BLaER1 treated with 17β-estradiol and CSF1 and Interleukin-3, amounts not matched to agents 10 nM and 100 nM (cell line): Measurements from ENCODE around the gene N4BP2L2.

Source experiments
- H3K27ac ChIP-seq, 11 experiments: shearing (Covaris generic); formaldehyde crosslinking; 2 replicates each; pipeline ENCODE4 v1.8.1; 2022
- H3K27me3 ChIP-seq, 11 experiments: shearing (Covaris generic); formaldehyde crosslinking; 2 replicates each; pipeline ENCODE4 v1.8.1; 2022
- H3K36me3 ChIP-seq, 11 experiments: shearing (Covaris generic); formaldehyde crosslinking; 2 replicates each; pipeline ENCODE4 v1.8.1; 2022
- H3K4me1 ChIP-seq, 10 experiments: shearing (Covaris generic); formaldehyde crosslinking; 2 replicates each; pipeline ENCODE4 v1.8.1; 2022
- H3K4me2 ChIP-seq, 11 experiments: shearing (Covaris generic); formaldehyde crosslinking; 2 replicates each; pipeline ENCODE4 v1.8.1; 2022
- H3K4me3 ChIP-seq, 10 experiments: shearing (Covaris generic); formaldehyde crosslinking; 2 replicates each; pipeline ENCODE4 v1.8.1; 2022
- H3K9ac ChIP-seq, 11 experiments: shearing (Covaris generic); formaldehyde crosslinking; 2 replicates each; pipeline ENCODE4 v1.8.1; 2022
- H3K9me3 ChIP-seq, 11 experiments: shearing (Covaris generic); formaldehyde crosslinking; replicated peaks in 1 of 11; 2 replicates each; pipeline ENCODE4 v1.8.1; 2022
- H4K20me1 ChIP-seq, 11 experiments: shearing (Covaris generic); formaldehyde crosslinking; 2 replicates each; pipeline ENCODE4 v1.8.1; 2022
- Cebpa-rat ChIP-seq, 11 experiments: shearing (Covaris generic); IDR thresholded peaks; 2 replicates each; pipeline ENCODE4 v1.8.1; 2022

Gene N4BP2L2

DNA sequence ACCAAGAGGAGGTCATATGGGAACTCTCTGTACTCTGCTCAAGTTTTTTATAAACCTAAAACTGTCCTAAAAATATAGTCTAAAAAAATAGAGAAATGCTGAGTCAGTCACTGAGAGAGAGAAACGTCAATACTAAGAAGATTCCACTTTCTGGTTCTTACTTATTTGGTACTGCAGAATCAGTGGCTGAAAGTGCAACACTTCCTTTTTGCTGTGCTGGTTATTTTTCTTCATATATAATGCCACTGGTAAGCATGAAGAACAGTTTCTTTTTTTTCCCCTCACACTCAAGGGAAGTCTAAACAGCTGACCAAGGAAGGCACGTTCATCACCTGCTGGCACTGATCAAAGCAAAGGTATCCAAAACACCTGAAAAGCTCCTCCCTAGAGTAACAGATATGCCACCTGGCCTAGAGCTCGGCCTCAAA lies 66.4 kb downstream of the N4BP2L2 start:
- H3K4me1 ChIP-seq, result peaks cover 0 to 25% (median 4%) of the 10 kb centered on the region in 10 experiments; a peak in 10 of 20 replicates
- no peak for TF ChIP-seq Cebpa-rat (IDR thresholded peaks at IDR 0.05)
- H4K20me1 ChIP-seq, result no peaks in the 10 kb centered on the region
- H3K4me3 ChIP-seq, result no peak overlapping the region
- H3K36me3 ChIP-seq, result 0 out of 22 replicates have a peak, but pooled peaks cover 0 to 5% (median 0%) of the 10 kb centered on the region in 11 experiments
- H3K27ac ChIP-seq, result peak overlapping the region in 4 of 11 experiments; percentile 12 to 35 (median 19); a peak in 4 of 22 replicates
- H3K27me3 ChIP-seq, result no peaks in the 10 kb centered on the region
- peak overlapping the region in 3 of 11 experiments; percentile 6 to 48 (median 10); a peak in 1 of 22 replicates for H3K9ac ChIP-seq
- H3K4me2 ChIP-seq, result peak overlapping the region in 5 of 11 experiments; percentile 27 to 89 (median 74); a peak in 8 of 22 replicates
- no peaks in the 10 kb centered on the region for H3K9me3 ChIP-seq

GRCh38 chr13:32471187-32471922 lies 67.2 kb downstream of the N4BP2L2 start:
- Histone ChIP-seq H3K9me3 (no peaks in the 10 kb centered on the region), H3K36me3 (0 out of 22 replicates have a peak, but pooled peaks cover 0 to 5% (median 0%) of the 10 kb centered on the region in 11 experiments), H3K27ac (peak overlapping the region in 3 of 11 experiments; percentile 12 to 35 (median 23); a peak in 2 of 22 replicates), H3K4me2 (peak overlapping the region in 4 of 11 experiments; percentile 34 to 89 (median 81); a peak in 7 of 22 replicates), H3K27me3 (no peaks in the 10 kb centered on the region), H3K4me3 (no peak overlapping the region), H3K4me1 (peaks cover 0 to 25% (median 4%) of the 10 kb centered on the region in 10 experiments; a peak in 10 of 20 replicates), H3K9ac (peak overlapping the region in 2 of 11 experiments; percentile 7 to 10; a peak in 2 of 22 replicates), H4K20me1 (no peaks in the 10 kb centered on the region)
- no peak for TF ChIP-seq Cebpa-rat (IDR thresholded peaks at IDR 0.05)

DNA sequence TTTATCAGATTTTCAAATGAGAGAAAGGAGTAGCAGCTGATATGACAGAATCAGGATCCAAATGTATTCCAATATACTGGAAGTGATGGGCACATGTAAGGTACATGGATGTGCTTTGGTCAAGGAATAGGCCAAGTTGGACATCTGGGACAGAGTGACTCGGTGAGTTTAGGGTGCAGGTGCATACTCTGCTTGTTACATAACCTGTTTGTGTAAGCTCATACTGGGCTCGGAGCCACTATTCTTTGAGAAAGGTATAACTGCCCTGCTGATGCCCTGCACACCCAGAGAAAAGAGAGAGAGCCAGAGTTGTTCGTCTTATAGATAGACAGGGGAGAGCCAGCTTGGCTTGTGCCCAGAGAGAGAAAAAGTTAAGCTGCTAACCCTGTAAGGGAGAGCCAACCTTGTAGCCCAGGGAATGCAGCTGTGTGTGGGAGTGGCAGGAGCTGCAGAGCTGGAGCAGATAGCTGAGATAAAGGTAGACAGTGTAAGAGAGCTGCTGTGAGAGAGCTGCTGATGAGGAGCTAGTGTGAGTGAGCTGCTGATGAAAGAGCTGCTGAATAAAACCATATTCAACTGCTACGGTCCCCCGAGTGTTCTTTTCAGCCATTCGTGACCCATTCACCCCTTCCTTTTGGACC lies 70.0 kb downstream of the N4BP2L2 start:
- Histone ChIP-seq H3K27ac (no peak overlapping the region), H3K36me3 (0 out of 22 replicates have a peak, but pooled peaks cover 0 to 5% (median 0%) of the 10 kb centered on the region in 11 experiments), H3K4me3 (no peak overlapping the region), H3K4me1 (peaks cover 0 to 25% (median 4%) of the 10 kb centered on the region in 10 experiments; a peak in 10 of 20 replicates), H3K4me2 (no peak overlapping the region), H3K9me3 (peaks cover 0 to under 1% (median 0%) of the 10 kb centered on the region in 11 experiments; a peak in 3 of 22 replicates), H4K20me1 (no peaks in the 10 kb centered on the region), H3K27me3 (no peaks in the 10 kb centered on the region), H3K9ac (no peak overlapping the region)
- no peak for TF ChIP-seq Cebpa-rat (IDR thresholded peaks at IDR 0.05)

DNA sequence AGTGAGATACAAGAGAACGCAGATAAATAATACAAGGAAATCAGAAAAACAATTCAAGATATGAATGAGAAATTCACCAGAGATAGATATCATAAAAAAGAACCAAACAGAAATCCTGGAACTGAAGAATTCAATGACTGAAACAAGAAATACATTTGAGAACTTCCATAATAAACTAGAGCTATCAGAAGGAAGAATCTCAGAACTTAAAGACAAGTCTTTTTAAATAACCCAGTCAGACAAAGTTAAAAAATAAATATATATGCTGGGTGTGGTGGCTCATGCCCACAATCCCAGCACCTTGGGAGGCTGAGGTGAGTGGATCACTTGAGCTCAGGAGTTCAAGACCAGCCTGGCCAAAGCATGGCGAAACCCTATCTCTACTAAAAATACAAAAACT lies 82.0 kb downstream of the N4BP2L2 start:
- H3K4me3 ChIP-seq, result peak overlapping the region in 1 of 10 experiments; percentile 3; a peak in 1 of 20 replicates
- H3K27me3 ChIP-seq, result no peaks in the 10 kb centered on the region
- peaks cover 50 to 71% (median 59%) of the 10 kb centered on the region in 11 experiments for H3K9me3 ChIP-seq
- H3K4me1 ChIP-seq, result peaks cover 0 to 15% (median 0%) of the 10 kb centered on the region in 10 experiments; a peak in 6 of 20 replicates
- H3K9ac ChIP-seq, result no peak overlapping the region
- no peak for TF ChIP-seq Cebpa-rat (IDR thresholded peaks at IDR 0.05)
- H3K4me2 ChIP-seq, result no peak overlapping the region
- H3K36me3 ChIP-seq, result peaks cover 15 to 52% (median 34%) of the 10 kb centered on the region in 11 experiments; a peak in 19 of 22 replicates
- no peak overlapping the region for H3K27ac ChIP-seq
- no peaks in the 10 kb centered on the region for H4K20me1 ChIP-seq

DNA sequence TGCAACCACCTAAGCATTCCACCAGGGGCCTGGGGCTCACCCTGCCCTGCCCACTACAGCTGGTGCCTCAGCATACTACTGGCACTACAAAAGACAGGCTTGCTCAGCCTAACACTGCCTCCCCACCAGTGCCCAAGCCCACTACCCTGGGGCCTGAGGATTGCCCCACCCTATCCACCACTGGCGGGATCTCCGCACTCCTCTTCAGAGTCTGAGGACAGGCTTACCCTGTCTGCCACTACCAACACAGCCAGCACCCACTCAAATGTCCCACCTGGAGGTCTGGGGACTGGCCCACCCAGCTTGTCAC lies 83.0 kb downstream of the N4BP2L2 start:
- H3K9me3 ChIP-seq, result peaks cover 50 to 71% (median 61%) of the 10 kb centered on the region in 11 experiments
- TF ChIP-seq Cebpa-rat (IDR thresholded peaks at IDR 0.05), result no peak
- H3K27me3 ChIP-seq, result no peaks in the 10 kb centered on the region
- H3K9ac ChIP-seq, result no peak overlapping the region
- H3K36me3 ChIP-seq, result peaks cover 15 to 51% (median 34%) of the 10 kb centered on the region in 11 experiments; a peak in 19 of 22 replicates
- no peak overlapping the region for H3K4me2 ChIP-seq
- no peaks in the 10 kb centered on the region for H4K20me1 ChIP-seq
- H3K4me3 ChIP-seq, result no peak overlapping the region
- no peak overlapping the region for H3K27ac ChIP-seq
- peaks cover 0 to 15% (median 0%) of the 10 kb centered on the region in 10 experiments; a peak in 6 of 20 replicates for H3K4me1 ChIP-seq

DNA sequence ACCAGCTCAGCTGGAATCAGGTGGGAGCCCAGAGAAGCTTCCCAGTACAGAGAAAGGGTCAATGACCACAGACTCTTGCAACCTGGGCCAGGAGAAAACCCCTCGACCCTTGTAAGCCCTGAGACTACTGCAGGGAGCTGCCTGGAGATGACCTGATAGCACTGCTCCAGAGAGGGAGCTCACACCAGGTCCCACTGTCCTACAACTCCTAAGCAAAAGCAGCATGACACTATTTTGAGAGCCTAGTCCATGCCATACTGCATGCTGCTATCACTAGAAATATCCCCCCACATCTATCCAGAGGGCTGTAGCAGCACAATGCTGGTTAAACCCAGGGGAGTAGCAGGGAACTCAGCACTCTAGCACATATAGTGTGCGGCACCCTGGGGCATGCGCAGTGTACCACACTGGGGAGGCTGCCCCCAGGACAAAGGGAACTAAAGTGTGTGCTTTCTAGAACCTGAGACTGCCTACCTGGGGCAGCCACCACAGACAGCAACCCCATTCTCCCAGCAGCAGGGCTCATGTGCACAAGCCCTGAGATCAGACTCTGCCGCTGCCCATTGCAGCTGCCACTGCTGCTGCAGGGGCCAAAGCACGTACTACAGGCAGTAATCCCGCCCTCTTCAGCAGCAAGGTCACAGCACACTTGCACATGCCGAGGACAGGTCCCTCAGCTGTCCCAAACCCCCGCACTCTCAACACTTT lies 83.6 kb downstream of the N4BP2L2 start:
- no peak overlapping the region for H3K4me3 ChIP-seq
- H3K9me3 ChIP-seq, result peaks cover 50 to 67% (median 61%) of the 10 kb centered on the region in 11 experiments
- peaks cover 0 to 15% (median 0%) of the 10 kb centered on the region in 10 experiments; a peak in 6 of 20 replicates for H3K4me1 ChIP-seq
- no peak for TF ChIP-seq Cebpa-rat (IDR thresholded peaks at IDR 0.05)
- H3K4me2 ChIP-seq, result no peak overlapping the region
- H3K36me3 ChIP-seq, result peaks cover 15 to 51% (median 34%) of the 10 kb centered on the region in 11 experiments; a peak in 19 of 22 replicates
- no peak overlapping the region for H3K27ac ChIP-seq
- no peak overlapping the region for H3K9ac ChIP-seq
- no peaks in the 10 kb centered on the region for H4K20me1 ChIP-seq
- no peaks in the 10 kb centered on the region for H3K27me3 ChIP-seq

GRCh38 chr13:32453981-32454380 lies 84.6 kb downstream of the N4BP2L2 start:
- H3K36me3 ChIP-seq, result peaks cover 15 to 51% (median 34%) of the 10 kb centered on the region in 11 experiments; a peak in 19 of 22 replicates
- peaks cover 50 to 66% (median 59%) of the 10 kb centered on the region in 11 experiments for H3K9me3 ChIP-seq
- peak overlapping the region in 2 of 11 experiments; percentile 42 to 53; a peak in 2 of 22 replicates for H3K27ac ChIP-seq

DNA sequence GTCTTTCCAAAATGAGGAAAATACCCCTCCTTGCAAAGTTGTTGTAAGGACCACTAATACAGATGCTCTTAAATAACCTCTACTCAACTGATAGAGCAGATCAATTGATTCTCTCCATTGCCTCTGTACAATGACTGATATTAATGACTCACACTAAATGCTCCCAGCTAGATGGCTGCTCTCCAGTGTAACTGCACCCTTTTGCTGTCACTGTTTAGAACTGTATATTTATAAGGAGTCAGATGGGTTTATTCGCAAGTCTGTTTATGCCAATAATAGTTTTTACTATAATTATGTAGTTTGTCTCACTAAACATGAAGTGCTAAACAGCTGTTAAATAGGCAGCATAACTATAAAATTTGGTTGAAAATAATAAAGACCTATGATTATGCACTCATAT lies 89.6 kb downstream of the N4BP2L2 start:
- no peak overlapping the region for H3K4me2 ChIP-seq
- peaks cover 0 to 14% (median 9%) of the 10 kb centered on the region in 11 experiments; a peak in 16 of 22 replicates for H3K36me3 ChIP-seq
- H3K27me3 ChIP-seq, result no peaks in the 10 kb centered on the region
- no peak overlapping the region for H3K4me3 ChIP-seq
- peaks cover 10 to 27% (median 17%) of the 10 kb centered on the region in 11 experiments for H3K9me3 ChIP-seq
- no peak for TF ChIP-seq Cebpa-rat (IDR thresholded peaks at IDR 0.05)
- H3K27ac ChIP-seq, result no peak overlapping the region
- H3K9ac ChIP-seq, result no peak overlapping the region
- peaks cover 0 to 45% (median 5%) of the 10 kb centered on the region in 10 experiments; a peak in 9 of 20 replicates for H3K4me1 ChIP-seq
- no peaks in the 10 kb centered on the region for H4K20me1 ChIP-seq

More at GRCh38 chr13:32453981-32454380, 84.6 kb downstream of the N4BP2L2 start:
- TF ChIP-seq Cebpa-rat (IDR thresholded peaks at IDR 0.05), result no peak
- Histone ChIP-seq H3K27me3 (no peaks in the 10 kb centered on the region), H4K20me1 (no peaks in the 10 kb centered on the region), H3K4me2 (peak overlapping the region in 2 of 11 experiments; percentile 8 to 15; a peak in 2 of 22 replicates), H3K4me3 (no peak overlapping the region), H3K4me1 (peaks cover 0 to 15% (median 0%) of the 10 kb centered on the region in 10 experiments; a peak in 6 of 20 replicates), H3K9ac (no peak overlapping the region)
